ENCODE measurements around the gene MDH2.

The MDH2 gene

DNA sequence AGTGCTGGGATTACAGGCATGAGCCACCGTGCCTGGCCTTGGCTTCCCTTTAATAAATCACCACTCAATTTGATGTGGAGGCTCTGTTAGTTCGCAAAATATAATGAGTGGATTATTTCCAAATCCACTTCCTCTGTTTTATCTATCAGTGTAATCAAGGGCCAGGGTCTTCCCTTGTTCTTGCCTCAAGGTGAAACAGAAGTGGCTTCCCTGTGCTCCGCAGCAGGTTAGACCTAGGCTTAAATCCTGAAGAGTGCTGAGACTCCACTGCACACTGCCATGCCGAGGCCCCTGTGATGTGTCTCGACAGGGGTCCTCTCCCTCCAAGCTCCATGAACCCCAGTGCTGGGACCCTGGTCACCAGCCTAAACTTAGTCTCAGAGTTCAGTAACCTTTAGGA lies 59.0 kb downstream of the MDH2 start:
- TF ChIP-seq TAF1 (IDR thresholded peaks at IDR 0.05; ENCODE audit: low read depth) (no peak), TCF12 (IDR thresholded peaks at IDR 0.05; ENCODE audit: low read depth) (no peak), EGR1 (IDR thresholded peaks at IDR 0.05) (no peak), RAD21 (IDR thresholded peaks at IDR 0.05; ENCODE audit: low read depth) (no peak), TEAD4 (IDR thresholded peaks at IDR 0.05) (no peak)
- TF ChIP-seq, protein P1, sequence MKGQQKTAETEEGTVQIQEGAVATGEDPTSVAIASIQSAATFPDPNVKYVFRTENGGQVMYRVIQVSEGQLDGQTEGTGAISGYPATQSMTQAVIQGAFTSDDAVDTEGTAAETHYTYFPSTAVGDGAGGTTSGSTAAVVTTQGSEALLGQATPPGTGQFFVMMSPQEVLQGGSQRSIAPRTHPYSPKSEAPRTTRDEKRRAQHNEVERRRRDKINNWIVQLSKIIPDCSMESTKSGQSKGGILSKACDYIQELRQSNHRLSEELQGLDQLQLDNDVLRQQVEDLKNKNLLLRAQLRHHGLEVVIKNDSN (IDR thresholded peaks at IDR 0.05), result no peak
- TF ChIP-seq, protein P2, sequence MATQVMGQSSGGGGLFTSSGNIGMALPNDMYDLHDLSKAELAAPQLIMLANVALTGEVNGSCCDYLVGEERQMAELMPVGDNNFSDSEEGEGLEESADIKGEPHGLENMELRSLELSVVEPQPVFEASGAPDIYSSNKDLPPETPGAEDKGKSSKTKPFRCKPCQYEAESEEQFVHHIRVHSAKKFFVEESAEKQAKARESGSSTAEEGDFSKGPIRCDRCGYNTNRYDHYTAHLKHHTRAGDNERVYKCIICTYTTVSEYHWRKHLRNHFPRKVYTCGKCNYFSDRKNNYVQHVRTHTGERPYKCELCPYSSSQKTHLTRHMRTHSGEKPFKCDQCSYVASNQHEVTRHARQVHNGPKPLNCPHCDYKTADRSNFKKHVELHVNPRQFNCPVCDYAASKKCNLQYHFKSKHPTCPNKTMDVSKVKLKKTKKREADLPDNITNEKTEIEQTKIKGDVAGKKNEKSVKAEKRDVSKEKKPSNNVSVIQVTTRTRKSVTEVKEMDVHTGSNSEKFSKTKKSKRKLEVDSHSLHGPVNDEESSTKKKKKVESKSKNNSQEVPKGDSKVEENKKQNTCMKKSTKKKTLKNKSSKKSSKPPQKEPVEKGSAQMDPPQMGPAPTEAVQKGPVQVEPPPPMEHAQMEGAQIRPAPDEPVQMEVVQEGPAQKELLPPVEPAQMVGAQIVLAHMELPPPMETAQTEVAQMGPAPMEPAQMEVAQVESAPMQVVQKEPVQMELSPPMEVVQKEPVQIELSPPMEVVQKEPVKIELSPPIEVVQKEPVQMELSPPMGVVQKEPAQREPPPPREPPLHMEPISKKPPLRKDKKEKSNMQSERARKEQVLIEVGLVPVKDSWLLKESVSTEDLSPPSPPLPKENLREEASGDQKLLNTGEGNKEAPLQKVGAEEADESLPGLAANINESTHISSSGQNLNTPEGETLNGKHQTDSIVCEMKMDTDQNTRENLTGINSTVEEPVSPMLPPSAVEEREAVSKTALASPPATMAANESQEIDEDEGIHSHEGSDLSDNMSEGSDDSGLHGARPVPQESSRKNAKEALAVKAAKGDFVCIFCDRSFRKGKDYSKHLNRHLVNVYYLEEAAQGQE (IDR thresholded peaks at IDR 0.05; ENCODE audit: low read depth), result no peak
- TF ChIP-seq, protein P3, sequence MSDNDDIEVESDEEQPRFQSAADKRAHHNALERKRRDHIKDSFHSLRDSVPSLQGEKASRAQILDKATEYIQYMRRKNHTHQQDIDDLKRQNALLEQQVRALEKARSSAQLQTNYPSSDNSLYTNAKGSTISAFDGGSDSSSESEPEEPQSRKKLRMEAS (IDR thresholded peaks at IDR 0.05), result no peak

DNA sequence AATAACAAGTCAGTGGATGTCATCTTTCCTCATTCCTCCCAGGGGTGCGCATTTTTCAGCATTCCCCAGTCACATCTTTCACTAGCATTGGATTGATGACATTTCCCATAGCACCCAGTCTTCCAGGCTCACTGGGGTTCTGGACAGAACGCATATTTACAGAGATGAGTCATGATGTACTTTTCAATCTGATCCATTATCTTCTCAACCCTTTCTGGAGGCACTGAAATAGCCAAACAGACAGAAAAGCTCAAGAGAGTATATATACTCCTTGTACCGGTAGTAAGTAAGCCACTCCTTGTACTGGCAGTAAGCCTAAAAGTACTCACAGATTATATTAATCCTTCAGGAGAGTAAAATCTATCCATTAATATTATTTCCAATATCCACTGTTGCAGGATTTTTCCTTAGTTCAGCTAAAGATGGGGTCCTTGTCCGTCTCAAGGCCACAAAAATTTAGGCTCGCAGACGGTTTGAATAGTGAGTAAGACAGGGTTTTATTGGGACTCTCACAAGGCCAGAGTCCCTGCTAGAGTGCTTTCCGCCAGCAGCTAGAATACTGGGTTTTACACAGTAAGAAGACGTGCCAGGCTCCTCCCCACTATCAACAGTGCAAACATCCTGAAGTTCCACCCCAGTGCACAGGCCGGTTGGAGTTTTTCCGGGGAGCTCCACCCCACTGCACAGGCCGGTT lies 60.8 kb downstream of the MDH2 start:
- TF ChIP-seq, protein P2 (IDR thresholded peaks at IDR 0.05; ENCODE audit: low read depth), result no peak
- TF ChIP-seq EGR1 (IDR thresholded peaks at IDR 0.05), result no peak
- TF ChIP-seq, protein P1 (IDR thresholded peaks at IDR 0.05), result no peak
- peak; percentile 51; the same call in 1 of the 2 replicates for TF ChIP-seq EP300 (IDR thresholded peaks at IDR 0.05; ENCODE audit: borderline replicate concordance)
- TF ChIP-seq NFIC (IDR thresholded peaks at IDR 0.05), result peak; percentile 71; the same call in 1 of the 2 replicates
- no peak for TF ChIP-seq TAF1 (IDR thresholded peaks at IDR 0.05; ENCODE audit: low read depth)
